Measurements from ENCODE around the gene CNKSR1.

CNKSR1 gene

GRCh38 chr1:26177182-26177684 is at the start of gene CNKSR1:
TSS of gene CNKSR1 (plus strand) at chr1:26177491. CDS start at chr1:26177548, 57 bp downstream.
- no peaks in the 10 kb centered on the region for H3K4me1 Mint-ChIP-seq (ENCODE audit: low read depth)
- H3K27ac Mint-ChIP-seq = no peak within 1 kb of the TSS
- peak within 1 kb of the TSS; percentile 59 for H3K4me3 Mint-ChIP-seq
- no peak for DNase-seq (ENCODE audit: low spot score)
- H3K36me3 Mint-ChIP-seq (ENCODE audit: low read depth) = no peaks in the 10 kb centered on the region
- no peaks in the 10 kb centered on the region for H3K9me3 Mint-ChIP-seq
- H3K27me3 Mint-ChIP-seq (ENCODE audit: low read depth) = no peaks in the 10 kb centered on the region

- no peak overlapping the region for H3K27ac Mint-ChIP-seq
- no peaks in the 10 kb centered on the region for H3K27me3 Mint-ChIP-seq (ENCODE audit: low read depth)
- H3K9me3 Mint-ChIP-seq = peaks cover 8% of the 10 kb centered on the region
- peaks cover 36% of the 10 kb centered on the region for H3K4me1 Mint-ChIP-seq (ENCODE audit: low read depth)
- DNase-seq (ENCODE audit: low spot score) = no peak
- peaks cover 15% of the 10 kb centered on the region for H3K36me3 Mint-ChIP-seq (ENCODE audit: low read depth)
- no peak overlapping the region for H3K4me3 Mint-ChIP-seq
These were observed 47.5 kb upstream of the CNKSR1 start for GRCh38 chr1:26129778-26130177.

GRCh38 chr1:26130695-26131094 is 46.6 kb upstream of the CNKSR1 start:
- Mint-ChIP-seq H3K4me1 (ENCODE audit: low read depth) (peaks cover 30% of the 10 kb centered on the region), H3K27ac (no peak overlapping the region), H3K27me3 (ENCODE audit: low read depth) (no peaks in the 10 kb centered on the region), H3K9me3 (peaks cover 8% of the 10 kb centered on the region), H3K4me3 (no peak overlapping the region), H3K36me3 (ENCODE audit: low read depth) (peaks cover 11% of the 10 kb centered on the region)
- DNase-seq (ENCODE audit: low spot score) = no peak

GRCh38 chr1:26132128-26132833 is 45.0 kb upstream of the CNKSR1 start:
- H3K27ac Mint-ChIP-seq = no peak overlapping the region
- H3K36me3 Mint-ChIP-seq (ENCODE audit: low read depth) = peaks cover 7% of the 10 kb centered on the region
- H3K27me3 Mint-ChIP-seq (ENCODE audit: low read depth) = no peaks in the 10 kb centered on the region
- DNase-seq (ENCODE audit: low spot score) = no peak
- H3K4me1 Mint-ChIP-seq (ENCODE audit: low read depth) = peaks cover 20% of the 10 kb centered on the region
- peaks cover 8% of the 10 kb centered on the region for H3K9me3 Mint-ChIP-seq
- H3K4me3 Mint-ChIP-seq = no peak overlapping the region

GRCh38 chr1:26132834-26133167 is 44.5 kb upstream of the CNKSR1 start:
- Mint-ChIP-seq H3K9me3 (peaks cover 8% of the 10 kb centered on the region), H3K36me3 (ENCODE audit: low read depth) (peaks cover 3% of the 10 kb centered on the region), H3K4me3 (no peak overlapping the region), H3K4me1 (ENCODE audit: low read depth) (peaks cover 15% of the 10 kb centered on the region), H3K27ac (no peak overlapping the region), H3K27me3 (ENCODE audit: low read depth) (no peaks in the 10 kb centered on the region)
- no peak for DNase-seq (ENCODE audit: low spot score)

GRCh38 chr1:26134466-26134865 is 42.8 kb upstream of the CNKSR1 start:
- Mint-ChIP-seq H3K36me3 (ENCODE audit: low read depth) (no peaks in the 10 kb centered on the region), H3K27ac (no peak overlapping the region), H3K4me3 (no peak overlapping the region), H3K9me3 (peaks cover 8% of the 10 kb centered on the region), H3K4me1 (ENCODE audit: low read depth) (peaks cover 14% of the 10 kb centered on the region), H3K27me3 (ENCODE audit: low read depth) (no peaks in the 10 kb centered on the region)
- no peak for DNase-seq (ENCODE audit: low spot score)

- Mint-ChIP-seq H3K9me3 (peaks cover 5% of the 10 kb centered on the region), H3K4me1 (ENCODE audit: low read depth) (peaks cover 14% of the 10 kb centered on the region), H3K27ac (peak overlapping the region; percentile 15), H3K4me3 (no peak overlapping the region), H3K27me3 (ENCODE audit: low read depth) (peaks cover 7% of the 10 kb centered on the region), H3K36me3 (ENCODE audit: low read depth) (no peaks in the 10 kb centered on the region)
- DNase-seq (ENCODE audit: low spot score) = no peak
These were observed 38.2 kb upstream of the CNKSR1 start for GRCh38 chr1:26138974-26139558.

GRCh38 chr1:26142159-26142558 is 35.1 kb upstream of the CNKSR1 start:
- Mint-ChIP-seq H3K4me1 (ENCODE audit: low read depth) (peaks cover 17% of the 10 kb centered on the region), H3K27me3 (ENCODE audit: low read depth) (peaks cover 7% of the 10 kb centered on the region), H3K27ac (no peak overlapping the region), H3K4me3 (no peak overlapping the region), H3K9me3 (no peaks in the 10 kb centered on the region), H3K36me3 (ENCODE audit: low read depth) (no peaks in the 10 kb centered on the region)
- no peak for DNase-seq (ENCODE audit: low spot score)

- Mint-ChIP-seq H3K36me3 (ENCODE audit: low read depth) (no peaks in the 10 kb centered on the region), H3K27me3 (ENCODE audit: low read depth) (peaks cover 30% of the 10 kb centered on the region), H3K4me3 (peak overlapping the region; percentile 25), H3K27ac (no peak overlapping the region), H3K9me3 (no peaks in the 10 kb centered on the region), H3K4me1 (ENCODE audit: low read depth) (peaks cover 6% of the 10 kb centered on the region)
- peak; percentile 72 for DNase-seq (ENCODE audit: low spot score)
These were observed 32.0 kb upstream of the CNKSR1 start for GRCh38 chr1:26145041-26145959.

- Mint-ChIP-seq H3K9me3 (no peaks in the 10 kb centered on the region), H3K27me3 (ENCODE audit: low read depth) (peaks cover 30% of the 10 kb centered on the region), H3K27ac (no peak overlapping the region), H3K4me3 (no peak overlapping the region), H3K36me3 (ENCODE audit: low read depth) (no peaks in the 10 kb centered on the region), H3K4me1 (ENCODE audit: low read depth) (peaks cover 6% of the 10 kb centered on the region)
- DNase-seq (ENCODE audit: low spot score) = no peak
These were observed 31.4 kb upstream of the CNKSR1 start for GRCh38 chr1:26145960-26146294.

GRCh38 chr1:26148887-26149286 is 28.4 kb upstream of the CNKSR1 start:
- Mint-ChIP-seq H3K27me3 (ENCODE audit: low read depth) (peaks cover 37% of the 10 kb centered on the region), H3K36me3 (ENCODE audit: low read depth) (no peaks in the 10 kb centered on the region), H3K4me1 (ENCODE audit: low read depth) (peaks cover 6% of the 10 kb centered on the region), H3K9me3 (no peaks in the 10 kb centered on the region), H3K27ac (no peak overlapping the region), H3K4me3 (no peak overlapping the region)
- no peak for DNase-seq (ENCODE audit: low spot score)

- no peak overlapping the region for H3K27ac Mint-ChIP-seq
- no peak overlapping the region for H3K4me3 Mint-ChIP-seq
- peaks cover 60% of the 10 kb centered on the region for H3K27me3 Mint-ChIP-seq (ENCODE audit: low read depth)
- H3K4me1 Mint-ChIP-seq (ENCODE audit: low read depth) = peaks cover 3% of the 10 kb centered on the region
- H3K36me3 Mint-ChIP-seq (ENCODE audit: low read depth) = no peaks in the 10 kb centered on the region
- H3K9me3 Mint-ChIP-seq = no peaks in the 10 kb centered on the region
- DNase-seq (ENCODE audit: low spot score) = no peak
These were observed 23.2 kb upstream of the CNKSR1 start for GRCh38 chr1:26153966-26154532.

GRCh38 chr1:26154750-26155149 is 22.5 kb upstream of the CNKSR1 start:
- no peak for DNase-seq (ENCODE audit: low spot score)

More at GRCh38 chr1:26154750-26155149, 22.5 kb upstream of the CNKSR1 start:
- Mint-ChIP-seq H3K4me3 (no peak overlapping the region), H3K36me3 (ENCODE audit: low read depth) (no peaks in the 10 kb centered on the region), H3K4me1 (ENCODE audit: low read depth) (peaks cover 3% of the 10 kb centered on the region), H3K27me3 (ENCODE audit: low read depth) (peaks cover 64% of the 10 kb centered on the region), H3K27ac (no peak overlapping the region), H3K9me3 (no peaks in the 10 kb centered on the region)

Data from T-helper 2 cell treated with Interferon-gamma antibody and Interleukin-4, amounts not matched to agents 5 μg/mL and 100 μg/mL, for 36 hours (primary cell).